Measurements from ENCODE around the gene LGALSL.

DNA sequence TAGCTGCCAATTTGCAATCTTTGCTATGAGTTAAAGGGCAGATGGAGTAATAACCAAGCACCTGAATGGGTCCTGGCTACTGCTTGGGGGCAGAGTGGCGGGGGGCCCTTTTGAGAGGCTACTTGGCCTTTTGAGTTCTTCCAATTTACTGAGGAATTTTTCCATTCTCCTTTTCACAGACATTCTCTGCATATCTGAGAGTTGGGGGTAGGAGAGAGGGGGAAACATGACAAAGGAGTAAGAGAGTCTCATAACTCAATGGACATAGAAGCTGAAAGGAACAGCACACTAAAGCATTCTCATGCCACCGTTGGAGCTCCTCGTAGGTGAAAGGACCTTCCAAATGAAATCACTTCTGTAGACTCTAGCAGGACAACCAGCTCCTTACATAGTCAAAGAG is 16.1 kb downstream of the LGALSL start:
- TF ChIP-seq, protein P1, sequence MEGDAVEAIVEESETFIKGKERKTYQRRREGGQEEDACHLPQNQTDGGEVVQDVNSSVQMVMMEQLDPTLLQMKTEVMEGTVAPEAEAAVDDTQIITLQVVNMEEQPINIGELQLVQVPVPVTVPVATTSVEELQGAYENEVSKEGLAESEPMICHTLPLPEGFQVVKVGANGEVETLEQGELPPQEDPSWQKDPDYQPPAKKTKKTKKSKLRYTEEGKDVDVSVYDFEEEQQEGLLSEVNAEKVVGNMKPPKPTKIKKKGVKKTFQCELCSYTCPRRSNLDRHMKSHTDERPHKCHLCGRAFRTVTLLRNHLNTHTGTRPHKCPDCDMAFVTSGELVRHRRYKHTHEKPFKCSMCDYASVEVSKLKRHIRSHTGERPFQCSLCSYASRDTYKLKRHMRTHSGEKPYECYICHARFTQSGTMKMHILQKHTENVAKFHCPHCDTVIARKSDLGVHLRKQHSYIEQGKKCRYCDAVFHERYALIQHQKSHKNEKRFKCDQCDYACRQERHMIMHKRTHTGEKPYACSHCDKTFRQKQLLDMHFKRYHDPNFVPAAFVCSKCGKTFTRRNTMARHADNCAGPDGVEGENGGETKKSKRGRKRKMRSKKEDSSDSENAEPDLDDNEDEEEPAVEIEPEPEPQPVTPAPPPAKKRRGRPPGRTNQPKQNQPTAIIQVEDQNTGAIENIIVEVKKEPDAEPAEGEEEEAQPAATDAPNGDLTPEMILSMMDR (IDR thresholded peaks at IDR 0.05), result no peak
- no peak for TF ChIP-seq POLR2A (IDR thresholded peaks at IDR 0.05)
